Calu3 (cell line): ENCODE results near the gene RNF121. TPM values are rescaled to one million over a fixed set of nuclear protein-coding genes. Genes with fewer than 3 reads are reported as not detected.

Experiments used
- BruUV-seq: library from RNA; stranded (reverse); fragments of 400-500 nt; replicated peaks from 2 replicates; lab custom pipeline; 2021; lab: Mats Ljungman, UMichigan
- CTCF ChIA-PET: fragments of 300-600 bp; sonication (Branson Sonifier 250); formaldehyde crosslinking; loops from one replicate; lab custom pipeline; 2022; ENCODE audit warnings: antibody characterized with exemption; lab: Charles Lee
- DNase-seq: peaks from one replicate; pipeline ENCODE4 v3.0.0; 2022
- H3K27ac Mint-ChIP-seq: one replicate; pipeline ENCODE4 v1.8.0; 2022; ENCODE audit warnings: mixed read lengths; ENCODE audit not compliant: unreplicated experiment
- H3K27me3 Mint-ChIP-seq: one replicate; pipeline ENCODE4 v1.8.0; 2022; ENCODE audit warnings: mixed read lengths; ENCODE audit not compliant: unreplicated experiment
- H3K36me3 Mint-ChIP-seq: one replicate; pipeline ENCODE4 v1.8.0; 2022; ENCODE audit warnings: mild to moderate bottlenecking, moderate library complexity, mixed read lengths; ENCODE audit not compliant: insufficient read depth, unreplicated experiment
- H3K4me1 Mint-ChIP-seq: one replicate; pipeline ENCODE4 v1.8.0; 2022; ENCODE audit warnings: mild to moderate bottlenecking, low read depth, mixed read lengths; ENCODE audit not compliant: unreplicated experiment
- H3K4me3 Mint-ChIP-seq: one replicate; pipeline ENCODE4 v1.8.0; 2022; ENCODE audit warnings: mild to moderate bottlenecking, low read depth, moderate library complexity, mixed read lengths; ENCODE audit not compliant: unreplicated experiment
- H3K9me3 Mint-ChIP-seq: one replicate; pipeline ENCODE4 v1.8.0; 2022; ENCODE audit warnings: low read depth, mixed read lengths; ENCODE audit not compliant: unreplicated experiment
- CTCF ChIP-seq: fragments of 200-600 bp; IDR thresholded peaks from one replicate; pipeline ENCODE4 v1.8.0; 2022; ENCODE audit warnings: antibody characterized with exemption; ENCODE audit not compliant: unreplicated experiment
- intact Hi-C: fragments of 100-400 bp; cut with micrococcal nuclease; formaldehyde crosslinking; loops from one replicate; pipeline ENCODE4 v1.10.0; 2022; ENCODE audit not compliant: unreplicated experiment
- total RNA-seq: library from RNA; stranded (reverse); gene quantifications from 2 replicates; pipeline ENCODE4 v1.2.3, GENCODE V29; 2022

The RNF121 gene
- total RNA-seq, 1 experiment from 2014 or later: 51.7 TPM

DNA sequence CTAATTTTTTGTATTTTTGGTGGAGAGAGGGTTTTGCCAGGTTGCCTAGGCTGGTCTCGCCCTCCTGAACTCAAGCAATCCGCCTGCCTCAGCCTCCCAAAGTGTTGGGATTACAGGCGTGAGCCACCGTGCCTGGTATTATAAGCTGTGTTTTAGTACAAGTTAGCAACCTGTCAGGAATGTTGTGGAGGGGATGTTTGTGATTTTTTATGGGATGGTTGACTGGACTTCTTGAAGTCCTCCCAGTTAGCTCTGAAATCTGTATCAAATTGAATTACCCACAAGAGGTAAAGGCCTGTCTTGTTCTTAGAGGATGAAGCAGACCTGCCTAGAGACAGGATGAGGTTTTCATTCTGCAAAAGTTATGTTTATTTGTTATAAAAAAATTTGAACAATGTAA lies 35.8 kb downstream of the RNF121 start:
- Mint-ChIP-seq H3K9me3 (no peaks in the 10 kb centered on the region), H3K4me1 (peaks cover 2% of the 10 kb centered on the region), H3K36me3 (peaks cover 10% of the 10 kb centered on the region), H3K27me3 (no peaks in the 10 kb centered on the region), H3K4me3 (no peak overlapping the region), H3K27ac (no peak overlapping the region)
- no peak for TF ChIP-seq CTCF
- no TSS peak for BruUV-seq
- DNase-seq: no peak
- CTCF ChIA-PET: interaction anchor here (1.3 kb wide), 2 partner anchors 16 to 466 kb away, joined by 3 to 4 read pairs; no protein-coding TSS in a partner anchor
- intact Hi-C loops: no loop called here

DNA sequence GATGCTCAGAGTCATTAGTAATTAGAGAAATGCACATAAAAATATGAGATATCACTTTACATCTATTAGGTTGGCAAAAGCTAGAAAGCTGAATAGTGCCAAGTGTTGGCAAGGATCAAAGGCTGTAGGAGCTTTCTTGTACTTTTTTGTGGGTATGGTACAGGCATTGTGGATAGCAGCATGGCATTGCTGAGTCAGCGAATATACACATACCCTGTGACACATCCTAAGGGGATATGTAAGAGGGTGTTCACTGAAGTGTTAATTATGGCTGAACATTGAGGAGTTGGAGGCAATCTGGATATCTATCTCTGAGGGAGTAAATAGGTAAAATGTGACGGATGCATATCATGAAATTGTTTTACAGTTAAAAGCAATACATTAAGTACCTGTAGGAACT lies 42.8 kb downstream of the RNF121 start:
- BruUV-seq: no TSS peak
- Mint-ChIP-seq H3K4me3 (no peak overlapping the region), H3K27me3 (no peaks in the 10 kb centered on the region), H3K9me3 (no peaks in the 10 kb centered on the region), H3K27ac (peak overlapping the region; percentile 5), H3K4me1 (no peaks in the 10 kb centered on the region), H3K36me3 (peaks cover 9% of the 10 kb centered on the region)
- CTCF ChIA-PET: no interaction called here
- intact Hi-C loops: no loop called here
- TF ChIP-seq CTCF: no peak
- DNase-seq: no peak

DNA sequence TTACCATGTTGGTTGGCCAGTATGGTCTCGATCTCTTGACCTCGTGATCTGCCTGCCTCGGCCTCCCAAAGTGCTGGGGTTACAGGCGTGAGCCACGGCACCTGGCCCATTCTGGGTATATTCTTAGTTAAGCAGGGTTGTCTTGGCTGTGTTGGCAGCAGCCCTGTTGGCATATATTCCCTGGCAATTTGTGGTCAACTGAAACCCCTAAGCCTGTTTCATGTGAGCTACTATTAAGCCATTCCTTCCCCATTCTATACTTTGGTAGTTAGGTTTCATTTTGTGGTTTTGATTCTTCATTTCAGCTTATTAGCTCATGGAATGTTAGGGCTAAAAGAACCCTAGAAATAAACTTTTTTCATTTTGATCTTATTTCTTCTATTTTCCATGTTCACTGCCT lies 47.7 kb downstream of the RNF121 start:
- Mint-ChIP-seq H3K4me3 (no peak overlapping the region), H3K9me3 (no peaks in the 10 kb centered on the region), H3K27me3 (no peaks in the 10 kb centered on the region), H3K4me1 (no peaks in the 10 kb centered on the region), H3K36me3 (peaks cover 9% of the 10 kb centered on the region), H3K27ac (no peak overlapping the region)
- no peak for DNase-seq
- intact Hi-C loops: loop anchor here (5.0 kb wide), 1 partner anchor 456 kb away; the partner anchor contains the start of gene CLPB
- no peak for TF ChIP-seq CTCF
- no TSS peak for BruUV-seq
- CTCF ChIA-PET: no interaction called here

DNA sequence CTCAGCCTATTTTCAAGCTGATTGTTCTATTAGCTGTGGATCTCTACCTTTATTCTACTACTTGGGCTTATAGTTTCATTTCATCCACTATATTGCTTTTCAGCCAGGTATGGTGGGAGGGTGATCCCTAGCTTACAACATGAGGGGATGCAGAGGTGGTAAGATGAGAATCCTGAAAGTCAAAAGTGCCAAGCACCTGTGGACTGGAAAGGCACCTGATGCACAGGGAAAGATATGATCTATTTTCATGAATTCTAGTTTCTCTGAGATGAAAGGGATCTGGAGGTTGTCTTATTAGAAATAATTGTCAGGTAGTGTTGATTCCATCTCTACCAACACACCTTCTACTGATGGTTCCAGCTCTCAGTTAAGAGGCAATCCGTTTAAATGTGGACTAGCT lies 48.2 kb downstream of the RNF121 start:
- DNase-seq: no peak
- H3K4me3 Mint-ChIP-seq: no peak overlapping the region
- H3K27ac Mint-ChIP-seq: no peak overlapping the region
- no peaks in the 10 kb centered on the region for H3K9me3 Mint-ChIP-seq
- CTCF ChIA-PET: no interaction called here
- peaks cover 9% of the 10 kb centered on the region for H3K36me3 Mint-ChIP-seq
- intact Hi-C loops: loop anchor here (5.0 kb wide), 1 partner anchor 455 kb away; the partner anchor contains the start of gene CLPB
- no TSS peak for BruUV-seq
- TF ChIP-seq CTCF: no peak
- H3K27me3 Mint-ChIP-seq: no peaks in the 10 kb centered on the region
- no peaks in the 10 kb centered on the region for H3K4me1 Mint-ChIP-seq
